Head of caudate nucleus (tissue), 42 donors: ENCODE measurements around the gene ADGRG4.

Source experiments
- DNase-seq, 42 donors: peaks; one replicate each; pipeline versions ENCODE4 v3.0.0 to v3.0.0-alpha.2; 2020 to 2021; ENCODE audit warnings: mixed read lengths in 7 of 42
- intact Hi-C: fragments of 100-400 bp; cut with DNase I; formaldehyde crosslinking; loops from one replicate; pipeline ENCODE4 v1.15.0; 2022

Gene ADGRG4

DNA sequence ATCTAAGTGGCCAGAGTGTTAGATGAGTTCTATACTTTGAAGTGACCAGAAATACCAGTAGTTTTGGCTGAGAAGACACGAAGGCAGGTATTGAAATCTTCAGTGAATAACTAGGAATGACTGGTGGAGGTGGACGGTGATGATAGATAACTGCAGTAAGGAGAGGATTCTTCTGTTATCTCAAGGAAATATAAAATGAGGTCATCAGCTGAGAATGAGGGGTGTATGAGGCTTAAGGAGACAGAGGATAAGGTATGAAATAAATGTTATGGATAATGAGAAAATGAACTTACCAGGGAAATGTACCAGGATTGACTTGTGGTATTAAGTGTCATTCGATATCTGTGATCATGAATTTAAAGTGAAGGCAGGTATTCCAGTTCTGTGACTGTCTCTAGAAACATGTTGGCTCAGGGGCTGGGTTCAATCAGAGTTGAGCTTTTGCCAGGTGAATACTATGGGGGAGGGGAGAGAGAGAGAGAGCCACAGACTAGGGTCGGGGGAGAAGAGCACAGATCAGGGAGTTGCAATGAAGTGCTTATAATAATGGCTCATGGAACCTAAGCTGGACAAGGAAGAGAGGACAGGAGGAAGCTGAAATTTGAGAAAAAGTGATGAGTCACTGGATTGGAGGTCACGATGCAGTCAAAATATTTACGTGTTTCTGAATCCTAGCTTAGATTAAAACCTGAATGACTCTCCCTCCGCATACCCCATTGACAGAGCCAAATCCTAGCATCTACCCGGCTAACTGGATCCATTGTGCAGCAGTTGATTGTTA is 149.5 kb downstream of the ADGRG4 start:
- intact Hi-C loops, result no loop called here
- no peak for DNase-seq

DNA sequence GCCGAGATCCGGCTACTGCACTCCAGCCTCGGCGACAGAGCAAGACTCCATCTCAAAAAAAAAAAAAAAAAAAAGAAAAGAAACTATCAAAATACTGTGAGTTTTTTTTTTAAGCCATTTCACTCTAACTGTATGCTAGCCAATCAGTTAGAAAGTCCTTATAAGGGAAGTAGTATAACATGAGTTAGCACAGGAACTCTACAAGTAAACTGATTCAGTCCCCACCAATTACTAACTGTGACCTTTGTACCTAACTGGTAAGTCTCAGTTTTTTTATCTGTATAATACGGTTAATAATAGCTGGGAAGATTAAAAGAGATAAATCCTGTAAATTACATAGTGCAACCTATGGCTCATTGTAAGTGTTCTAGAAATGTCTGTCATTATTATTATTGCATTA is 151.9 kb downstream of the ADGRG4 start:
- intact Hi-C loops, result no loop called here
- DNase-seq, result no peak

DNA sequence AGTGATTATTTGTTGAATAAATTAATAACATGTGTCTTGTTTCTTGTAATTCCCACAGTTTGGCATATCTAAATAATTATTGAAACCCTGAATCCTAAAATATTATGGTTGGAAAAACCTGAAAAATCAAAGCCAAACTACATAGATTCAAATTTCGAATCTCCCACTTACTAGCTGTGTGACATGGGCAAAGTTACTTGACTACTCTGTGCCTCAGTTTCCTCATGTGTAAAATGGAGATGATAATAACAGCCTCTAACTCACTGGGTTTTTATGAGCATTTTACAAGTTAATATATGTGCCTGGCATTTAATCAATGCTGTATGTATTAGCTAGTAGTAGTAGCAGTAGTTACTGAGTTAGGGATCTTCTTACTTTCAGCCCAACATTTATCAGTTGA is 152.4 kb downstream of the ADGRG4 start:
- intact Hi-C loops, result no loop called here
- DNase-seq, result no peak

DNA sequence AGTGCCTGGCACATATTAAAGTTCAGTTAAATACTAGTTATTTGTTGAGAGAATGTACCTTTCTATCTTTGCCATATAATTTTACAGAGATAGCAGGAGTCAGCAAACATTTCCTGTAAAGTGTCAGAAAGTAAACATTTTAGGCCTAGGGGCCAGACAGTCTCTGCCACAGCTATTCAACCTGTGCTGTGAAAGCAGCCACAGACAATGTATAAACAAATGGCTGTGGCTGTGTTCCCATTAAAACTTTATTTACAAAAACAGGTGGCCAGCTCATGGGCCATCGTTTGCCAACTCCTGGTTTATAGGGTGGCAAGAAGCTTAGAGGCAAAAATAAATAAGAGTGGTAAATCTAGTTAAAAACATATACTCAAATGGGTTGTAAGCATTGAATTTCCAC is 153.0 kb downstream of the ADGRG4 start:
- DNase-seq, result no peak
- intact Hi-C loops, result no loop called here

DNA sequence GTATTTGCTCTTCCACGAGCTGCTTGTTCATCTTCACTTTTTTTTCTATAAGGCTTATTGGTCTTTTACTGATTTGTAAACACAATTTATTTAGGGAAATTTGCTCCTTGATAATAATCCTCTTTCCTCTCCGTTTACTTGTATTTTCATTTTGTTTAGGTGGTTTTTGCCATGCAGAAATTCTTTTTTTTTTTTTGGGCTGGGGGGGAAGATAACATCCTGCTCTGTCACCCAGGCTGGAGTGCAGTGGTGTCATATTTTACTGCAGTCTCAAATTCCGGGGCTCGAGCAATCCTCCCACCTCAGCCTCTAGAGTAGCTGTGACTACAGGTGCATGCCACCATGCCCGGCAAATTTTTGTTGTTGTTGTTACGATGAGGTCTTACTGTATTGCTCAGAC is 155.4 kb downstream of the ADGRG4 start:
- intact Hi-C loops, result no loop called here
- DNase-seq, result no peak

DNA sequence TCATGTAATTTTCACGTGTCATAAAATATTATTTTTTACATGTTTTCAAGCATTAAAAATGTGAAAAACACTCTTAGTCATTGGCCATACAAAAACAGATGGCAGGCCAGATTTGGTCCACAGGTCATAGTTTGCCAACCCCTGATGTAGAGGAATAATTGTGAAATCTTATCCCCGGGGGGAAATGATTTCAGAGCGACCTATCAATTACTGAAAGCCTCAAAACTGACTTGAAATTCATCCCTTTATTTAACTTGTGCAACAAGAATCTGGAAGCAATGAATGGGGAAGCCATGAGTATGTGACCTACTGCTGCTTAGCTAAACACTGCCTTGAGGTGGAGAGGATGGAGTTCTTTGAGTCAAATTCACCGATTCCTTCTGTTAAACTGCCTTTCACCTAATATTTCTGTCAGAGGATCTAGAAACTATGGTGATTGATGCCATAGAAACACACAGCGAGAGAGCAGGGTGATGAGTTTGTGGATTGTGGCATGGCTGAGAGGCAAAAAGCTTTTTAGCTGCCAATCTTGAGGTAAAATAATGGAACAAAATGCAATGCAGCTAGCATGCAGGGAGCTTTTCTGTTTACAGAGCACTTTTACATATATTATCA is 156.6 kb downstream of the ADGRG4 start:
- intact Hi-C loops, result no loop called here
- DNase-seq, result peak in 3 of 42 donors; percentile 5

DNA sequence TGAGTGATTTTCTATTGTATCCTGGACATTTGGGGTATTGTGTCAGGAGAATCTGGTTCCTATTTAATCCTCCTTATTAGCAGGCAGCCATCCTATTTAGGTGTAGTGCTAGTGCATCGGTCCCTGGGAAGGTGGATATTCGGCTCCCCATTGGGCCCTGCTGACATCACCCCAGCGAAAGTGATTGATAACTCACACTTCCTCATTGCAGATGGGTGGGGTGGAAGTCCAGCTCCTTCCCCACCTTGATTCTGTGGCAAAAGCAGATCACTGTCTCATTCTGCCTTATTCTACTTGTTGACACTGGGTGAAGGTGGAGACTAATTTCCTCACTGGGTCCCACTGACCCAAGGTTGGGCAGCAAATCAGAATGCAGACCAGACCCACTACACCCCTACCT is 163.8 kb downstream of the ADGRG4 start:
- DNase-seq, result no peak
- intact Hi-C loops, result no loop called here
